Cerebellar cortex (tissue), 1 donor: ENCODE data around the gene RFWD3.

Experiments
- DNase-seq: peaks from one replicate; pipeline ENCODE4 v3.0.0-alpha.2; 2015; ENCODE audit warnings: low spot score

The RFWD3 gene

GRCh38 chr16:74578433-74578832 is 88.2 kb downstream of the RFWD3 start:
- DNase-seq, result no peak

DNA sequence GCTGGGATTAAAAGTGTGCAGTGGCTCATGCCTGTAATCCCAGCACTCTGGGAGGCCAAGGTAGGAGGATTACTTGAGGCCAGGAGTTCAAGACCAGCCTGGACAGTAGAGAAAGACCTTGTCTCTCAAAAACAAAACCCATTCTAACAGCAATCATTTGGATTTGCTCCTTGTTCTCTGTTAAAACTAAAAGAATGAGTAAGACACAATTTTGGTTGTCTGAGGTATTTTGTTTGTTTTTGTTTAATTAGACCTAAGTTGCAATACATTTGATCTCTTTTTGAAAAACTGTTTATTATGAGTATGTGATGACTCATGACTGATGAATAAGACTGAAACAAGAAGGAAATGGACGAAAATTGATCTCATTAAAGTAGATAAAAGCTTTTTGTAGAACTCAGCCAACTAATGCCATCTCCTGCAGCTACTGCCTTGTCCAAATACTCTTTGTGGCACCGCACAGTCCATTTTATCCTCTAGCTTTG is 88.8 kb downstream of the RFWD3 start:
- DNase-seq, result no peak

GRCh38 chr16:74575807-74576643 is 90.7 kb downstream of the RFWD3 start:
- peak; percentile 37 for DNase-seq

DNA sequence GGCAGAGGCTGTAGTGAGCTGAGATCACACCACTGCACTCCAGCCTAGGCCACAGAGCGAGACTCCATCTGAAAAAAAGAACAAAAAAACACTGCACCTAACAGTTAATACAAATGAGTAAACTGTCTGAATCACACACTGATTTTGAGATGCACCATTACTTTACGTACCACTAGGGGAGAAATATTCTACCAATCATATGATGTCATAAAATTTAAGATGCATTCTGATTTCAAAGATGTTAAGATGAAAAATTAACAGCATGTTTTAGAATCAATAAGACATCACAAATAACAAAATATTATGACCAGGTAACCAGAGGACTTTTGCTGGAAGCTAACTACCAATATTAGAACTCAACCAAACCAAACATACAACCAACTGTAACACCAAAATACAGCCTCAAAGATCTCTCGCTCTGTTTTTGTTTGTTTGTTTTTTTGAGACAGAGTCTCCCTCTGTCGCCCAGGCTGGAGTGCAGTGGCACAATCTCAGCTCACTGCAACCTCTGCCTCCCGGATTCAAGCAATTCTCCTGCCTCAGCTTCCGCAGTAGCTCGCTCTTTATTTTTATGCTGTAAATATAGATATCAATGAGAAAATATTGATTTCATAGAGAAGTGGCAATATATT is 91.4 kb downstream of the RFWD3 start:
- DNase-seq, result no peak

DNA sequence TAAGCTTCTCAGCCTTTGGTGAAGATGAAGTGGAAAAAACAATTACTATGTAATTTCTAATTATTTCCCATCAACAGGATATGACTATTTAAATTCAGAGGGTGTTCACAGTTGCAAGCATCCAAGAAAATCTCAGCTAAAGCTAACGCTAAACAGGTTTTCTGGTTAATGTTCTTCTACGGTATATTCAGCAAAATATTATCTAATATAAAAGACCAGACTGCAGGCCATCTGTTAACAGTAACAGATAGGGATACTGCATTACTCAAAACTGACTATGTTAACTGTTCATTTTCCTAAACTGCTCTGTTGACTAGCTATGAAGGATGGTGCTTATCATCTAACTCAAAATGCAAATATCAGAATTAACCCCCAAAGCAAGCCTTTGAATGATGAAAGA is 92.5 kb downstream of the RFWD3 start:
- peak; percentile 57 for DNase-seq

DNA sequence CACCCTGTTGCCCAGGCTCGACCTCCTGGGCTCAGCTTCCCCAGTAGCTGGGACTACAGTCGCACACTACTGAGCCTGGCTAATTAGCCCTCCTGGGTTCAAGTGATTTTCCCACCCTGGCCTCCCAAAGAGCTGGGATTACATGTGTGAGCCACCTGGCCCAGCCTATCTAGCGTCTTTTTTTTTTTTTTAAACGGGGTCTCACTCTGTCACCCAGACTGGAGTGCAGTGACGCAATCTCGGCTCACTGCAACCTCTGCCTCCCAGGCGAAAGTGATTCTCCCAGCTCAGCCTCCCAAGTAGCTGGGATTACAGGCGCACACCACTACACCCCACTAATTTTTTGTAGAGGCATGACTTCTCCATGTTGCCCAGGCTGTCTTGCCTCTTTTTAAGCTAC is 93.1 kb downstream of the RFWD3 start:
- no peak for DNase-seq
